Fibroblast of upper back skin (primary cell): ENCODE results near the gene JMJD7.

ENCODE experiments used
- DNase-seq: peaks from one replicate; pipeline ENCODE4 v3.0.0-alpha.2; 2013

The JMJD7 gene

DNA sequence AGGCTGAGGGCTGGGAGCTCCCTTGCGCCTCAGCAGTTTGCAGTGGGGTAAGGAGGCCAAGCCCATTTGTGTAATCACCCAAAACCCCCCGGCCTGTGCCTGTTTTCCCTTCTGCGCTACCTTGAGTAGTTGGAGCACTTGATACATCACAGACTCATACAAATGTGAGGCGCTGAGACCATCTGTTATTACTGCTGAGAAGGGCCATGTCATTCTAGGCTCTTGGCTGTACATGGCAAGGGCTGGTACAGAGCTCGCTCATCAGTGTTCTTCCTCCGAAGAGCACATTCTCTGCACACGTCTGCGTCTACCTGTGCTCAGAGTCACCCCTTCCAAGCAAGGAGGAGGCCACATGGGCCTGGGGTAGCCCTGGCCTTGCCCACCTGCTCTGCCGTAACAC is 20.1 kb downstream of the JMJD7 start:
- DNase-seq = no peak

- DNase-seq = no peak
These were observed 20.7 kb downstream of the JMJD7 start for GRCh38 chr15:41848631-41849030.

GRCh38 chr15:41849204-41849603 is 21.3 kb downstream of the JMJD7 start:
- DNase-seq = no peak

DNA sequence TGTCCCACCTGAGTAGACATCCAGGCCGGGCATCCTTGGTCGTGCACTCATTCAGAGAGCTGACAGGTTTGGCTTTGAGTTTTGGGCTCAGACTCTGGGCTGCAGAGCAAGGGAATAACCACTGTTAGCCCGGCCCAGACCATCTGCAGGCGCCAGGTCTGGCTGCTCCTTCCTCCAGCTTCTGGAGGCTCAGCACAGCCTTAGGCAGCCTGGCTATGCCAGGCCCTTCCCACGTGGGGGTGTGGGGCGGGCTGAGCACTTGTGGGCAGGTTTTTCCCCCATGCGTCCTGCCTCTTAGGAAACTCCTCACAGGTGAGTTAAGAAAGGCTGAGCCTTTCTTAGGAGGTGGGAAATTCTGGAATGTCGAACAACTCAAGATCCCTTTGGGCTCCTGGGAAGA is 22.0 kb downstream of the JMJD7 start:
- no peak for DNase-seq

GRCh38 chr15:41850482-41851166 is 22.7 kb downstream of the JMJD7 start:
- no peak for DNase-seq

GRCh38 chr15:41851167-41851523 is 23.3 kb downstream of the JMJD7 start:
- DNase-seq = no peak

GRCh38 chr15:41851755-41852370 is 24.0 kb downstream of the JMJD7 start:
- no peak for DNase-seq

- DNase-seq = no peak
These were observed 25.1 kb downstream of the JMJD7 start for GRCh38 chr15:41852736-41853590.

GRCh38 chr15:41853831-41854230 is 25.9 kb downstream of the JMJD7 start:
- no peak for DNase-seq

- DNase-seq = no peak
These were observed 26.6 kb downstream of the JMJD7 start for GRCh38 chr15:41854443-41854842.

DNA sequence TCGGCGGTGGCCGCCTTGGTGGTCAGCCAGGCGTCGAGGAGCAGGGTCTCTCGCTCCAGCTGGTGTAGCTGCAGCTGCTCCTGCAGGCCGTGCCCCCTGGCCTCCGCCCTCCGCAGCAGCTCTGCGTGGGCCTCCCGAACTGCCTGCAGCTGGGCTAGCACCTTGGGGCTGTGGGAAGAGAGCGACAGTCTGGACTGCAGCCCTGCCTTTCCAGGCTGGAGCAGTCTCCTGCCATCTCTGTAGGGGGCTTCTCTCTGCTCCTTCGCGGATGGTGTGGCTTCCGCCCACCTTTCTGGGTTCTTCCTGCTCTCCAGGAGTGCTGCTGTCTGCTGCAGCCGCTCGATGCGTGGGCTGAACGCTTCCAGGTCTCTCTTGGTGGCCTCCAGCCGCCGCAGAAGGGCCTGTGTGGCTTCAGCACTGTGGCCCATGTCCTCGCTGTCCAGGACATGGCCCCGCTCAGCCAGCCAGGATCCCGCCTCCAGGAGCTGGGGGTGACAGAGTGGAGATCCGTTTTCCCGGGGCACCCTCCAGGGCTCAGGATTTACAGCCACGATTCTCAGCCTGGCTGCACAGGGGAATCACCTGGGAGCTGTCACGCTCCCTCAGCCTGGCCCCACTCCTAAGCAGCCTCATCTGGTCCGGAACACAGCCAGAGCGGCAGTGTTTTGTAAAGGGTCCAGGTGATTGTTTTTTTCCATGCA is 27.5 kb downstream of the JMJD7 start:
- DNase-seq = no peak

DNA sequence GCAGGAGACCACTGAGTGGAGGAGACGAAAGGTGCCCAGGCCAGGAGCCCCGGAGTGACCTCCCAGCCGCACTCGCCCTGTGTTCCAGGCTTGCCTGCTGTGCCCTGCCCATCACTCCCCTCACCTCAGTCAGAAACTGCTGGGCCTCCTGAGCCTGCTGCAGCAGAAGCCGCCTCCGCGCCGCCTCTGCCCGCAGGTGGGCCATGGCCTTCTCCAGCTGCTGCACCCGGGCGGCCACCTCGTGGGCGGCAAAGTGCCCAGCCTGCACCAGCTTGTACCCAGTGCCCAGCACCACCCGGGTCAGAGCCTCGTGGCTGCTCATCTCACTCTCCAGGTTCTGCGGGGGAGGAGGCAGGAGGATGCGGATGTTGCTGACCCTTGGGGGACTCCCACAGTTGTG is 28.4 kb downstream of the JMJD7 start:
- no peak for DNase-seq

GRCh38 chr15:41856716-41857115 is 28.8 kb downstream of the JMJD7 start:
- DNase-seq = no peak

GRCh38 chr15:41857316-41857715 is 29.4 kb downstream of the JMJD7 start:
- no peak for DNase-seq

DNA sequence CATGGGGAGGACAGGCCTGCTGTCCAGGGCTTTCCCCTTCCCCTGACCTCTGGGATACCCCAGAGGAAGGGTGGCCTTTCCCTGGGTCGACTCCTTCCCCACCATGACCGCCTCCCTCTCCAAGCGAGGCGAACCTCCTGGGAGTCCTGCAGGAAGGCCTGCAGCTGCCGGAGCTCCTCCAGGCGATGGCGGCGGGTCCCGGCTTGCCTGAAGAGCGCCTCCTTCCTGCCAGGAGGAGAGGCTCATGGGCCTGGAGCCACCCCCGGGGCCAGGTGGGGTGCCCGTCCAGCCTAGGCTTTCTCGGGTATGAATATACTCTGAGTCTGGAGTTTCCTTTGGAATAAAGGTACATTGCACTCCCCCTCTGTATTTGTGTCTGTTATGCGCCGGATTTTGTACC is 30.9 kb downstream of the JMJD7 start:
- no peak for DNase-seq

- DNase-seq = no peak
These were observed 32.3 kb downstream of the JMJD7 start for GRCh38 chr15:41860049-41860828.

DNA sequence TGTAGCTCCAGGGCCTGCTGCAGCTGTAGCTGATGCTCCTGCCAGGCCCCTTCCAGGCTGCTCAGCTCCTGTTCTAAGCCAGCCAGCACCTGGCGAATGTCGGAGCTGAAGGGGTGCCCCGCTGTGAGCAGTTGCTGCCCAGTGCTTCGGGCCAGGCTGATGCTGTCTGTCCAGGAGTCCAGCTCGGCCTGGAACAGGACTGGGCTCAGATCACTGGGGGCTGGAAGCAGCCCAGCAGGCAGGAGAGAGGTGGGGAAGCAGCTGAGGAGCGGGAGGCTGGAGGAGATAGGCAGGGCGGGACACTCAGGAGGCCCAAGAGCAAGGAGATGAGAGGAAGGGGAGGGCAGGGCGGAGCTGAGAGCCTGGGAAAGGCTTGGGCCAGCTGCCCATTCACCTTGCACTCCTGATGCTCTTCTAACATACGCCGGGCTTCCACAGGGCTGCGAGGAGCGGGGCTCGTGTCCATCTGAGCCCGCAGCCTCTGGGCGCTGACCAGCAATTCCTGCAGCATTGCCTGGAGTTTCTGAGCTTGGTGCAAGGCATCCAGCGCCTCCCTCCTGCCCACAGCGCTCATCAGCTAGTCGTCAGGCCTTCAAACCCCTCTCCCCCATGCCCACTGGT is 34.0 kb downstream of the JMJD7 start:
- no peak for DNase-seq

DNA sequence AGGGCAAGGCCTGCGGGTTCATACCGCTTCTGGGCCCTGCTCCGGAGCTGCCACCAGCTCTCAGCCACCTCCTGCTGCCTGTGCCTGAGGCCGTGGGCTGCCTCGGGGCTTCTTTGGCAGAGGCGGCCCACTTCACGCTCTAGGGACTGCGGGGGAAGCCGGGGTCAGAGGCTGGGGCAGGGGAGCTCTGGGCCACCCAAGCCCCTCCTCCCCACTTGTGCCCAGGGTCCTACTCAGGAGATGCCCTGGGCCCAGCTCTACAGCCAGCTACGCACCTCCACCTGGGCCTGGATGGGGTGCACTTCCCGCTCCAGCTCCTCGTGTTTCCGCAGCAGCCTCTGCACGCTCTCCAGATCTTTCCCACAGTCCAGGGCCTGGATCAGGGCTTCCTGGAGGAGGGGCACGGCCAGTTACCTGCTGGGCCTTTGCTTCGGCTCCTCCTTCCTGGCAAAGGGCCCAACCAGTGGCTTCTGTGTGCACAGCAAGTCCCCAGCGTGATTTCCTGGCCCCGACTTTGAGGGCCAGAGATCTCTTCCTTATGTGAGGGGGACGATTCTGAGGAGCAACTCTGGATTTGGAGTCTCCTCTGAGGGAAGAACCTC is 34.7 kb downstream of the JMJD7 start:
- no peak for DNase-seq

GRCh38 chr15:41865490-41866055 is 37.7 kb downstream of the JMJD7 start:
- no peak for DNase-seq

- no peak for DNase-seq
These were observed 38.4 kb downstream of the JMJD7 start for GRCh38 chr15:41866263-41866703.

- DNase-seq = no peak
These were observed 39.1 kb downstream of the JMJD7 start for GRCh38 chr15:41866872-41867579.
